NCI-H2196 (cell line): ENCODE results near the gene MPG.

ENCODE experiments used
- DNase-seq: peaks from one replicate; lab custom pipeline; 2025; ENCODE audit not compliant: unreplicated experiment; lab: John Stamatoyannopoulos, UW

MPG gene

GRCh38 chr16:50769-51591 lies 27.0 kb upstream of the MPG start:
- DNase-seq = no peak

DNA sequence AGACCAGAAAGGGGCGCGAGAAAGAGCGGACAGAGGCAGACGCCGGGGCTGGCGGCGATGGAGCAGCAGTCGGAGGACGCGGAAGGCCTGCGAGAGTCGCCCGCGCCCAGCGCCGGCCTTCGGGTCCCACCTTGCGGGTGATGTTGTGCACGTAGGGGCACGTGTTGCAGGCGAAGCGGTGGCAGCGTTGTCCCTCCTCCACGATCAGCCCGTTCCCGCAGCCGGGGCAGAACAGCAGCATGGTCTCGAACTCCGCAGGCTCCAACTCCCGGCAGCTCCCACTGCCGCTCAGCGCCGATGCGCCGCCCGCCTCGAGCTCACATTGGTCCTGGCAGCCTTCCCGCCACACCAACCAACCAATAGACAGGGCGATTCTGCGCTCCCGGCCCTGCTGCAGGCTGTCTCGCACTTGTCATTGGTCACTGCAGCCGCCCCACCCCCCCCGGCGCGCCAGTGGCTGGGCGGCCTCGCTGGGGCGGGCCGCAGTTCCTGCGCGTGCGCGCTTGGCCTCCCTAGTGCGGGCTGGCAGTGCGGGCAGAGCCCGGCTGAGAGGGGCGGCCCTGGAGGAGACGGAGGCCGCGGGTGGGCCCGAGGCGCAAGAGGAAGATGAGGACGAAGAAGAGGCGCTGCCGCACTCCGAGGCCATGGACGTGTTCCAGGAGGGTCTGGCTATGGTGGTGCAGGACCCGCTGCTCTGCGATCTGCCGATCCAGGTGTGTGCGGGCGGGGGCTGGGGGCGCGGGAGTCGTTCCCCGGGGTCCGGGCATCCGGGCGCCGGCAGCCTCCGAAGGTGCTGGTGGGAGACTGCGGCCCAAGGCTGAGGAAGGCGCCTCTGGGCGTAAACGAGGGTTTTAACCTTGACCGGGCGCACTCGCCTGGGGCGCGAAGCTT lies 24.4 kb upstream of the MPG start, which contains the start of the genes POLR3K and SNRNP25:
TSS of gene POLR3K (minus strand) at position 263 of the 891 bp plus-strand sequence. CDS start at position 241, 22 bp downstream.
TSS of gene SNRNP25 (plus strand) at position 483 of the 891 bp plus-strand sequence. CDS start at position 672, 189 bp downstream.
- peak; percentile 98 for DNase-seq

- no peak for DNase-seq
These were observed 23.8 kb upstream of the MPG start for GRCh38 chr16:54237-54581.

DNA sequence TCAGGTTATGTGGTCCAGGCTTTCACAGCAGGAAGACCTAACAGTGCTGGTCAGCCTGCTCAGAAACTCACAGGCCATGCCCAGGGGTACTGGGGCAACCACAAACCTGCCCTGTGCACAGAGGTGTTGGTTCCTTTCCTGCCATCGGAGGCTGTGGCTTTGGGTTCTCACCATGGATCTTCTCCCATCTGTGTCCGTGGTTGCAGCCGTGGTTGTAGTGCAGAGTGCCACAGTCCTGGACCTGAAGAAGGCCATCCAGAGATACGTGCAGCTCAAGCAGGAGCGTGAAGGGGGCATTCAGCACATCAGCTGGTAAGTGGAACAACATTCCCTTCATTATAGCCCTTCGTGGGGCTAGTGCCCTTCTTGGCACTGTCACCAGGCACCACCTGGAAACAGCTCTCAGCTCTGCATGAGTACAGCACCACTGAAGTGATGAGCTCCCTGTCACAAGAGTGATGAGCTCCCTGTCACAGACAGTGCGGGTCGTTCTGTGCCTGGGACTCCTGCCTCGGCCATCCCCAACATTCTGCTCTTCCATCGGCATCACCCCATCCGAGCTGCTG lies 22.4 kb upstream of the MPG start:
- no peak for DNase-seq

GRCh38 chr16:56231-56927 lies 21.6 kb upstream of the MPG start:
- no peak for DNase-seq

- DNase-seq = no peak
These were observed 20.3 kb upstream of the MPG start for GRCh38 chr16:57711-58110.

- no peak for DNase-seq
These were observed 19.3 kb upstream of the MPG start for GRCh38 chr16:58491-59439.

- DNase-seq = no peak
These were observed 18.5 kb upstream of the MPG start for GRCh38 chr16:59440-60059.

GRCh38 chr16:60166-60565 lies 17.9 kb upstream of the MPG start:
- no peak for DNase-seq

GRCh38 chr16:60929-61878 lies 16.8 kb upstream of the MPG start:
- no peak for DNase-seq

DNA sequence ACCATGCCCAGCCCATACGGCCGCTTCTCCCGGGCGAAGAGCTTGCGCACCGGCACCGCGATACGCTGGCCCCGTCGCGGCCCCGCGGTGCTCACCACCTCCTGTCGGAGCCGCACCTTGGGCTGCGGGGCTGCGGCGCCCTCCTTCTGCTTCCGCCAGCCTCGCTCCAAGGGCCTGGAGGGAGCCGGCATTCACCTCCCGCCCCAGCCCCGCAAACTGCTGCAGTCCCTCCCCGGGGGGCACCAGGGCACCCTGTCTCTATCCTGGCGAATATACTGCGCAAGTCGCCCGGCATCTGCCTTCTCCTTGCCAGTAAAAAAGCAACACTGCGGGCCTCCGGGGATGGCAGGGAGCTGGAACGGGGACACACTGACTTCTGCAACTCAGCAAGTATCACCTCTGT lies 16.1 kb upstream of the MPG start:
- no peak for DNase-seq

DNA sequence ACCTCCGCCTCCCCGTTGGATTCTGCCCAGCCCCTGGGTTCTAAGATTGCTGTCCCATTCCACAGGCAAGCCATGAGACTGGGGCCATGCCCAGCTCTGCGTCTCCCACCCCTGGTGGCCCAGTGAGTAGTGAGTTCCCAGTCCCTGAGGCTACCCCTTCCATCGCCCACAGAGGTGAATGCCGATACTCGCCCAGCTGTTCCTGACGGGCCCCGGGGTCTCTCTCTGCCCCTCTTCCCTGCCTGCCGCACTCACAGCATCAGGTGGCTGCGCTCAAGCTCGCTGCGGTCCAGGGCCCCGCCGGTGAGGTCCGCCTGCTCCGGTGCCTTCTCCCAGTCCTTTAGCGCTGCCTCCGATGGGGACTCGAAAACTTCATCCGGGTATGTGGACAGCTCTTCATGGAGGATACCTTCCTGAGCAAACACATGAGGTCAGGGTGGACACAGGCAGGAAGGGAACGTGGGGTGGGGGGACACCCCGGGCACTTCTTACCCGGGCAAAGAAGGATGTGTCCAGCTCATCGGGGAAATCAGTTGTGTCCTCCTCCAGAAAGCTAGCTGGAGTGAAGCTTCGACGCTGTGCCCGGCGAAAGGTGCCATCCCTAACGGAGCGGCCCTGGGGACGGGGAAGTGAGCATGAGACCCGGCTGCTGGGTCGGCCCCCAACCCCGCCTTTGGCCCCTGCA lies 15.6 kb upstream of the MPG start:
- DNase-seq = no peak

DNA sequence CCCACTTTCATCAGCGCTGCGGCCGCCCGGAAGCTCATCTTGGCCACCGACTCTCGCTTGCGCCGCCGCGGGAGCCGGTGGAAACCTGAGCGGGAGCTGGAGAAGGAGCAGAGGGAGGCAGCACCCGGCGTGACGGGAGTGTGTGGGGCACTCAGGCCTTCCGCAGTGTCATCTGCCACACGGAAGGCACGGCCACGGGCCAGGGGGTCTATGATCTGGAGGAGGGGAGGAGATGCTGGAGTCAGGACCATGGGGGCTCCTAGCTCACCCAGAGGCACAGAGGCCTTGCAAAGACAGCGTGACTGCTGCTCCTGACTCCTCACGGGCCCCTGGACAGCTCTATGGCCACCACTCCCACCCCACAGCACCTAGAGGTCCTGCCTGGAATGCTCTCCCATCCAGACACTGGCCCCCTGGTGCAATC lies 15.0 kb upstream of the MPG start:
- no peak for DNase-seq

DNA sequence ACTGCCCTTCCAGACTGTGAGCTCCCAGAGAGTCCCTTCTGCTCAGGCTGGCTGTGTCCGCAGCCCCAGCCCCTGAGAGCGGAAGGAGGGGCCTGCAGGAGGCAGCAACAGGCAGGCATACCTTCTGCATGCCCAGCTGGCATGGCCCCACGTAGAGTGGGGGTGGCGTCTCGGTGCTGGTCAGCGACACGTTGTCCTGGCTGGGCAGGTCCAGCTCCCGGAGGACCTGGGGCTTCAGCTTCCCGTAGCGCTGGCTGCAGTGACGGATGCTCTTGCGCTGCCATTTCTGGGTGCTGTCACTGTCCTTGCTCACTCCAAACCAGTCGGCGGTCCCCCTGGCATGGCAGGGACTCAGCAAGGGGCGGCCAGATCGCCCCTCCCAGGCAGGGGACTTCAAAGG lies 14.6 kb upstream of the MPG start:
- DNase-seq = no peak

DNA sequence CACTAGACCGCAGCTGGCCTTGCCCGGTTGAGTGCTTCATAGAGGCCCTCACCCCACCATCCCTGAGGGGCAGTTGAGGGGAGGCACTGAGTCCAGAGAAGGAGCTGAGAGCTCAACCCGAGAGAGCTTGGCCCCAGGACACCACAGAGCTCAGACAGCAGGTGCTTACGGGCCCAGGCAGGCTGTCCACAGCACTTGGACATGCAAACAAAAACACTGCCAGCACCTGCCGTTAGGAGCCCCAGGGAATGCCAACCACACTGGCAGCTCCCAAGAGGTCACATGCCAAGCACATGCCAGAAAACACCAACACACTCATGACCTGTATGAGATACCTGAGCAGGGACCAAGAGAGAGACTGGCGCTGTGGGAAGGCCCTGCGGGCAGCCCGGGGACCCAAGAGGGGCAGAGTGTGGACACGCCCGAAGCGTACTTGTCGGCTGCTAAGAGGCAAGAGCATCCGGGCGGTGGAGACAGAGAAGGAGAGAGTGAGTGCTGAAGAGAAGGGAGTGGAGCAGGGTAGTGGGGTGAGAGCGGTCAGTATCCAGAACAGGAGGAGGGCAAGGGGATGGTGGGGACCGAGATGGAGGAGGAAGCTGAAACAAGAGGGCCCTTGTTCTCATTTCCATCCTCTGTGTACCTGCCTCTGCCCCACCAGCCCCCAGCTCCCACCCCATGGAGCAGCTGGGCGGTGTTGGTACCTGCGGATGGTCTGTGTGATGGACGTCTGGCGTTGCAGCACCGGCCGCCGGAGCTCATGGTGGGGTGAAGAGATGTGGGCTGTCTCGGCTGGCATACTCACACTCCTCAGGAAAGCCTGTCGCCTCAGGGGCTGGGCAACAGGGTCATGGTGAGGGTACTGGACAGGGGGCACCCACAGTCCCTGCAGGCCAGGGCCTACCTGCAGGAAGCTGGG lies 13.8 kb upstream of the MPG start:
- peak; percentile 87 for DNase-seq

GRCh38 chr16:64914-65255 lies 13.1 kb upstream of the MPG start:
- DNase-seq = no peak

GRCh38 chr16:65745-66144 lies 12.3 kb upstream of the MPG start:
- DNase-seq = peak; percentile 85
